IPS DF 6.9 (cell line): ENCODE data around the gene PLXNA4.

ENCODE experiments used
- DNase-seq: peaks from one replicate; pipeline ENCODE4 v3.0.0-alpha.2; 2013; ENCODE audit warnings: low read depth, low spot score
- H3K27ac ChIP-seq: one replicate; pipeline ENCODE4 v1.5.1; 2013; ENCODE audit warnings: low read length, control low read depth
- H3K27me3 ChIP-seq: 2 replicates; pipeline ENCODE4 v1.6.1; 2013; ENCODE audit warnings: mild to moderate bottlenecking, low read length; ENCODE audit not compliant: control insufficient read depth, insufficient read depth
- H3K36me3 ChIP-seq: 2 replicates; pipeline ENCODE4 v1.6.1; 2013; ENCODE audit warnings: low read length; ENCODE audit not compliant: control insufficient read depth, insufficient read depth
- H3K4me1 ChIP-seq: 2 replicates; pipeline ENCODE4 v1.6.1; 2013; ENCODE audit warnings: low read length; ENCODE audit not compliant: control insufficient read depth, insufficient read depth
- H3K4me3 ChIP-seq: 2 replicates; pipeline ENCODE4 v1.5.1; 2013; ENCODE audit warnings: mild to moderate bottlenecking, low read length
- H3K9me3 ChIP-seq: 2 replicates; pipeline ENCODE4 v1.6.1; 2013; ENCODE audit warnings: low read length, inconsistent platforms; ENCODE audit not compliant: control insufficient read depth, insufficient read depth
- WGBS: extraction: QIAGEN DNeasy Blood & Tissue Kit; methylation state at CpG from one replicate; pipeline ENCODE4 v1.1.7; 2013; ENCODE audit warnings: mixed read lengths, missing lambda C conversion rate; ENCODE audit not compliant: insufficient read length, insufficient coverage; 5-methylcytosine and 5-hydroxymethylcytosine counted together

The PLXNA4 gene

DNA sequence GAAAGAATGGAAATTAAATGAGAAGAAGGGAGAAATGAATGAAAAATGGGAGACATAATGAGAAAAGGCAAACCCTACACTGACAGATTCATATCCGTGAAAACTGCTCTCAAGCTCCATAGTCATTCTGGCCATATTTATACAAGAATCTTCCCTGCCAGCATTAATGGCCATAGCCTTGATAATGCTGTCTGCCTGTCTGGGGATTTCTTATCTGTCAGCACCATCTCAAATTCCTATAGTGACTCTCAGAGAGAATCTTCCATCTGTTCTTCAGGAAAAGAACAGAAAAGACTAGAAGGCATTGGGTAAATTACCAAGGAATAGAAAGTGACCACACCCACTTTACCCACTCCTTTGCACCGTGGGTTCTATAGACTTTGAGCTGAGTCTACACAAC lies 295.9 kb downstream of the PLXNA4 start:
- H3K27me3 ChIP-seq, result no peaks in the 10 kb centered on the region
- H3K36me3 ChIP-seq, result no peaks in the 10 kb centered on the region
- WGBS, result no CpG with 5 or more reads among the region's 2 CpGs
- H3K4me1 ChIP-seq, result peaks cover 1% of the 10 kb centered on the region; the same call in 1 of the 2 replicates
- no peaks in the 10 kb centered on the region for H3K9me3 ChIP-seq
- H3K4me3 ChIP-seq, result no peak overlapping the region
- no peak for DNase-seq
- H3K27ac ChIP-seq, result no peak overlapping the region

DNA sequence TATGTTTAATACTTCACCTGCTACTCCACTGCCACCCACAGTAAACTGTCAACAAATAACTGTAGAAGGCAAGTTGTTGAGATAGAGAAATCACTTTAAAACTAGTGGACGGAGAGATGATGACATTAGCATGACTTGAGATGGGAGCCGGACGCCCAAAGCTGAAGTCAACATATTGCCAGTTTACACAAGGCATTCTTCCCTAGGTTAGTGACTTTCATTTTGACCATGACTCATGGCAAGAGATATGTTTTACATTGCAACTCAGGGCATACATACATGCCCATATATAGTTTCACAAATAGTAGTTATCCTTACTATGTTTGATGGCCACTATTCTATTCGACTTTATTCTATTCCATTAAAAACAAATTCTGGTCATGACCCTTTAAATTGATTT lies 296.6 kb downstream of the PLXNA4 start:
- Histone ChIP-seq H3K4me3 (no peak overlapping the region), H3K9me3 (no peaks in the 10 kb centered on the region), H3K27ac (no peak overlapping the region), H3K4me1 (peaks cover 1% of the 10 kb centered on the region; the same call in 1 of the 2 replicates), H3K27me3 (no peaks in the 10 kb centered on the region), H3K36me3 (no peaks in the 10 kb centered on the region)
- DNase-seq, result no peak
- WGBS, result no CpG with 5 or more reads among the region's 4 CpGs

DNA sequence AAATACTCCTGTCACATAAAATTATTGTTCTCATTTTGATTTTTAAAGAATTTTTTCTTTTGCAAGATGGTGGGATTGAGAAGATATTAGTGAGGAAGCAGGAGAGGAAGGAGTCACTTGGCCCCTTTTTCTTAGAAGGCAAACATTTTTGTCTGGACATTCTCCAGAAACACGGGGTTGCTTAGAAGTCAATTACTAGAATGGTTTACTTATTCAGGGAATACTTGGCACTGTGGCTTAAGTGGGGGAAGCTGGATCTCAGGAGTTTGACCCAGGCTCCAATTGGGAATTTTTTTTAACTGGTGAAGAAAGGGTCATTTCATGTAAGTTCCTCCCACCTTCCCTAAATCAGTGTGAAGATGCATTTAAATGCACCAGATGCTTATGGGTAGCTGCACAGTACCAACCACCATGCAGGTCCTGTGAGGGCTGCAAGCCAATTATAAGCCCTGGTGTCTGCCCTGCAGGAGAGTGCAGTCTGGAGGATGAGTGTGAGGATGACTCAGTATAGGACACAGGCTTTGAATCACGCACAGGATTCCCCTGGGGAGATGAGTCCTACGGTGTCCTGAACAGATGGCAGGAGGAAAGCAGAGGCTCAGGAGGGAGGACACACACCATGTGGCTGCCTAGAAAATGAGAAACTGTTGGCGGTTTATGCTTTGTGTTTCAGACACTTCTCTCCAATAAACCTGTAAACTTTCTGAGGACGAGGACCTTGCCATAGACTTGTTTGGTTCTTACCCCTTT lies 299.1 kb downstream of the PLXNA4 start:
- Histone ChIP-seq H3K27me3 (no peaks in the 10 kb centered on the region), H3K4me3 (no peak overlapping the region), H3K27ac (no peak overlapping the region), H3K36me3 (no peaks in the 10 kb centered on the region), H3K4me1 (peaks cover 1% of the 10 kb centered on the region; the same call in 1 of the 2 replicates), H3K9me3 (no peaks in the 10 kb centered on the region)
- no CpG with 5 or more reads among the region's 5 CpGs for WGBS
- no peak for DNase-seq

DNA sequence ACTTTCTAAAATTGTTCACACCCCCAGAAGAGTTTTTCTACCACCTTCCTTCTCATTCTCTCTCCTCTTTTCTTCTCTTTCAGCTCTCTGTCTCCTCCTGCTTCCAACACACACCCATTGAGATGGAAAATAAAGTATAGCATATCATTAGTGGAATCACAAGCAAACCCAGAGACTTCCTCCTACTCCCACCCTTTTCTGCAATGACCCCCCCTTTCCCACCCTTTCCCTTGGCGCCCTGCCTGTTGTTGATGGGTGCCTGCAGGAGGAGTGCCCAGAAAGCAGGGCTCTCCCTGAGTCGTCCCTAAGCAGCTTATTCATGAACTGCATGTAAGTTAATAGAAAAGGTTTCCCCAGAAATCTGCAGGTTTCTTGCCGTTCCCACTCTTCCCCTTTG lies 300.0 kb downstream of the PLXNA4 start:
- no peaks in the 10 kb centered on the region for H3K27me3 ChIP-seq
- no peak overlapping the region for H3K4me3 ChIP-seq
- H3K4me1 ChIP-seq, result peaks cover 1% of the 10 kb centered on the region; the same call in 1 of the 2 replicates
- H3K27ac ChIP-seq, result no peak overlapping the region
- WGBS, result no CpG with 5 or more reads among the region's 3 CpGs
- H3K9me3 ChIP-seq, result no peaks in the 10 kb centered on the region
- DNase-seq, result no peak
- no peaks in the 10 kb centered on the region for H3K36me3 ChIP-seq

DNA sequence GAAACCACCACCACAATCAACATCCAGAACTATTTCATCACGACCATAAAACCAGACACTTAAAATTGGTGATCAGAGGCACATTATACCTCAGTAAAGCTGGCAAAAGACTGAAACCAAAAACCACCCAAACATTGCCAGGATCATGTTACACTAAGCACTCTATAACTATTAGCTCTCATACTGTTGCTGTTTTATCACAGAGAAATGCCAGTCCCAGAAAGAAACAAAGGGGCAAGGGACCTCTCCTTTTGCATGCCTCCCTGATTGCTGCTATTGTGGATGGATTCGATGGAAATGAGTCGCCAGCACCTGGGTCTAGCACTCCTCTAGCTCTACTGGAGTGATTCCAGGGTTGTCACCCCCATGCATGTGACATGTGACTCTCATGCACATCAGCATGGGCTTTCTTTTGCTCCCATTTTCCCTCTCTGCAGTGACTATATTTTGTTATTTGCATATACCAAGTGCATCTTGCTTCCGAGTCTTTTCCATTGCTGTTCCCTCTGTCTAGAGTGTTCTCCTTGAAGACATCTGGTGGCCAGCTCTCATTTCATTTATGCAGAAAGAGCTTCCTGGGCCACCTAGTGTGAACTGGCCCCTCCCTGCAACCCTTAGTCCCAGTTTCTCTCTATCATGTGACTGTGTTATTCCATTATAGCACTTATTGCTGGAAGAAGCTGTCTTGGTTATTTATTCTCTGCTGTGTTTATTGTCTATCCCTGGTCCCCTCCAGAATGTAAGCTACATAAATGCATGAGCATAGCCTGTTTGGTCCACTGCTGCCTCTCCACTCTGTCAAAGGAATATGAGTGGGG lies 300.6 kb downstream of the PLXNA4 start:
- WGBS, result no CpG with 5 or more reads among the region's 4 CpGs
- Histone ChIP-seq H3K27ac (no peak overlapping the region), H3K4me3 (no peak overlapping the region), H3K9me3 (no peaks in the 10 kb centered on the region), H3K36me3 (no peaks in the 10 kb centered on the region), H3K27me3 (no peaks in the 10 kb centered on the region), H3K4me1 (peaks cover 1% of the 10 kb centered on the region; the same call in 1 of the 2 replicates)
- no peak for DNase-seq

DNA sequence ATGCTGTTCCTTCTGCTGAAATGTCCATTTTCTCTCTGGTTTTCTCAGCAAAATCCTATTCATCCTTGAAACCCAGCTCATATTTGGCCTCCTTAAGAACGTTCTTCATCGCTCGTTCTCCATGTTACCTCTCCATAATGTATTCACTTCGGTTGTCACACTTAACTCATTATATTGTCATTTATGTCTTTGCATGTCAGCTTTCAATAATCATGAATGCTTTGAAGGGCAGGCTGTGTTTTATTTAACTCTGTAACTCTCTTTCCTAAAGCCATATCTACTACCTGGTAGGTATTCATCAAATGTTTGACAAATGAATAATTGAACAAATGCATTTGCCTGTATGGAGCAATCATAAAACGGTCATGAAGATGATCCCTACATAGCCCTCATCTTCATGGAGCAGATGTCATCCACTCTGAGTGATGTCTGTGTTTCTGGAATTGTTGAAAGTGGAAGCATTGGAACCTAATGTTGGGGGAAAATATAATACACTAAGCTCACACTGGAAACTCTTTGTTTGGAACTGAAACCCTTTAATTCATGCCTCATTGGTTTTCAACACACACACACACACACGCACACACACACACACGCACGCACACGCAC lies 303.4 kb downstream of the PLXNA4 start:
- H3K9me3 ChIP-seq, result no peaks in the 10 kb centered on the region
- H3K27me3 ChIP-seq, result no peaks in the 10 kb centered on the region
- H3K27ac ChIP-seq, result no peak overlapping the region
- H3K4me1 ChIP-seq, result peaks cover 1% of the 10 kb centered on the region; the same call in 1 of the 2 replicates
- no peak for DNase-seq
- 100% methylated on average over 4 of the region's 9 CpGs for WGBS
- no peak overlapping the region for H3K4me3 ChIP-seq
- no peaks in the 10 kb centered on the region for H3K36me3 ChIP-seq

DNA sequence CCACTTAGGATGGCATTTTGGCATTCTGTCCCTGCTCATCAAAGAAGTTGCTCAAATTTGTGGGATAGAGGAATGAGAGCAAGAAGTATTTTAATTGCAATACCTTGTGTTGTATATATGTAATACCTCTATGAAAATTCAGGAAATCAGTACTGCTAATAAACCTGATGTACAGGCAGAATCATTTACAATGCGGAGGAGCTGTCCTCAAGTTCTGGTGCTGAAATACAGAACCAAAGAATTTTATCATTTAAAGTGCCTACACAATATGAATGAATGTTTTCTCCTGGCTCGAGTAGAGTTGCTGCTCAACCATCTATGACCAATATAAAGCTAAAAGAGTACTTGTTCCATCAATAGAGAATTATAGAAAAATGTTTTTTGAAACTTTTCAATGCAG lies 305.8 kb downstream of the PLXNA4 start:
- Histone ChIP-seq H3K36me3 (no peaks in the 10 kb centered on the region), H3K27me3 (no peaks in the 10 kb centered on the region), H3K4me3 (no peak overlapping the region), H3K4me1 (no peaks in the 10 kb centered on the region; the same call in 1 of the 2 replicates), H3K9me3 (no peaks in the 10 kb centered on the region), H3K27ac (no peak overlapping the region)
- DNase-seq, result no peak
- no CpG with 5 or more reads among the region's 2 CpGs for WGBS

DNA sequence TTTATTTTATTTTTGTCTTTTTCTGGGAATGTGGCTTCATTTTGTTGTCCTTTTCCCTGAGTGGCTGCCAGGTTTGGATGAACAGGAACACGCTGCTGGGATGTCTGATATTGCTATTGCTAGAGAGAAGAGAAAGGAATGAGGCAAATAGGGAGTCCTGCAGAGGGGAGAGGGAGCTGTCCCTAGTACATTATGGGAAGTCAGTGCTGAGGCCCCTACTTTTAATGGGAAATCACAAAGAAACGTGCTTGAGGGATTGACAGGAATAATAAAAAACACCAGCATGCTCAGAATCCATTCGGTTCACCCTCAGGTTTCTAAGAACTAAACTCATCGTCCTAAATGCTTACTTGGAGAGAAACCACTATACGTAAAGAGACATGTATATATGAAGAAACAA lies 306.6 kb downstream of the PLXNA4 start:
- Histone ChIP-seq H3K9me3 (no peaks in the 10 kb centered on the region), H3K36me3 (no peaks in the 10 kb centered on the region), H3K4me1 (no peaks in the 10 kb centered on the region), H3K27me3 (no peaks in the 10 kb centered on the region), H3K27ac (no peak overlapping the region), H3K4me3 (no peak overlapping the region)
- WGBS, result no CpG with 5 or more reads among the region's 5 CpGs
- DNase-seq, result no peak

DNA sequence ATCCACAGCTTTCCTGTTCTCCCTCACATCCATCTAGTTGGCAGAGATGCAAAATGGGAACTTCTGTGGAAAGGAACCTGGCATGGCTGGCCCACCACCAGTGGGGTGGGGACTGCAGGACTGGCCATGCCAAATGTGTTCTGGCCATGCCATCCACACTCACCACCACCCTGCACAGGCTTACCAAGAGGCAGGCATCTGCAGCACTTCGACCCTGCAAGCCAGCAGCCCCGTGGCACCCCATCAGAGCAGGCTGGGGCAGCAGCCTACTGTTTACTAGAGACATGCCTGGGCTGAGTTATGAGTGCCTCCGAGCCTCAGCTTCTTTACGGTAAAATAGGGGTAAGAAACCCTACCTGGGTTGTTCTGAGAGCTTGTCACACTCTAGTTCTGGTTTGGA lies 313.1 kb downstream of the PLXNA4 start:
- H3K27ac ChIP-seq, result no peak overlapping the region
- no peaks in the 10 kb centered on the region for H3K9me3 ChIP-seq
- no CpG with 5 or more reads among the region's 4 CpGs for WGBS
- H3K36me3 ChIP-seq, result no peaks in the 10 kb centered on the region
- H3K27me3 ChIP-seq, result no peaks in the 10 kb centered on the region
- DNase-seq, result no peak
- no peaks in the 10 kb centered on the region for H3K4me1 ChIP-seq
- no peak overlapping the region for H3K4me3 ChIP-seq

DNA sequence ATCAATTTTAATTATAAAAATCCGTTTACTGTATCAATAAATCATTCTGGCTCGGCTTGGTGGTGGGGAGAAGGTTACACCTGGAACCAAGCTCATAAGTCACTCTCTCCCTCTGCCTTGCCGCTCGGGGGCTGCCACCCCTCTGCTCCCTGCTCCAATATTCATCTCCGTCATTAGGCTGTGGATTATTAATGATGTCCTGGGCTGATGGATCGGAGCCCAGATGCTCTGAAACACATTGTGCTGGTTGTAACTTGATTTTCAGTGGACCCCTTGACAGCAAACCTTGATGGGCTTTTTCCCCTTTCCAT lies 314.2 kb downstream of the PLXNA4 start:
- H3K27me3 ChIP-seq, result no peaks in the 10 kb centered on the region
- no peak overlapping the region for H3K4me3 ChIP-seq
- H3K36me3 ChIP-seq, result no peaks in the 10 kb centered on the region
- no peaks in the 10 kb centered on the region for H3K9me3 ChIP-seq
- no peaks in the 10 kb centered on the region for H3K4me1 ChIP-seq
- no CpG with 5 or more reads among the region's 6 CpGs for WGBS
- DNase-seq, result no peak
- H3K27ac ChIP-seq, result no peak overlapping the region
